ENCODE measurements around the gene ZNF18.

The ZNF18 gene

GRCh38 chr17:12022310-12022709, 25.0 kb upstream of the ZNF18 start:
- H3K27me3 ChIP-seq (ENCODE audit: low read depth, low read length), result peaks cover 11% of the 10 kb centered on the region
- peak overlapping the region; percentile 91; the same call in 1 of the 2 replicates for H3K4me3 ChIP-seq (ENCODE audit: low read length)
- peaks cover 3% of the 10 kb centered on the region for H3K36me3 ChIP-seq (replicated peaks; ENCODE audit: low read depth, low read length)
- peaks cover 13% of the 10 kb centered on the region for H3K4me1 ChIP-seq (ENCODE audit: low read length)
- peak overlapping the region; percentile 79 for H3K4me2 ChIP-seq (ENCODE audit: low read length)
- TF ChIP-seq, protein P1, sequence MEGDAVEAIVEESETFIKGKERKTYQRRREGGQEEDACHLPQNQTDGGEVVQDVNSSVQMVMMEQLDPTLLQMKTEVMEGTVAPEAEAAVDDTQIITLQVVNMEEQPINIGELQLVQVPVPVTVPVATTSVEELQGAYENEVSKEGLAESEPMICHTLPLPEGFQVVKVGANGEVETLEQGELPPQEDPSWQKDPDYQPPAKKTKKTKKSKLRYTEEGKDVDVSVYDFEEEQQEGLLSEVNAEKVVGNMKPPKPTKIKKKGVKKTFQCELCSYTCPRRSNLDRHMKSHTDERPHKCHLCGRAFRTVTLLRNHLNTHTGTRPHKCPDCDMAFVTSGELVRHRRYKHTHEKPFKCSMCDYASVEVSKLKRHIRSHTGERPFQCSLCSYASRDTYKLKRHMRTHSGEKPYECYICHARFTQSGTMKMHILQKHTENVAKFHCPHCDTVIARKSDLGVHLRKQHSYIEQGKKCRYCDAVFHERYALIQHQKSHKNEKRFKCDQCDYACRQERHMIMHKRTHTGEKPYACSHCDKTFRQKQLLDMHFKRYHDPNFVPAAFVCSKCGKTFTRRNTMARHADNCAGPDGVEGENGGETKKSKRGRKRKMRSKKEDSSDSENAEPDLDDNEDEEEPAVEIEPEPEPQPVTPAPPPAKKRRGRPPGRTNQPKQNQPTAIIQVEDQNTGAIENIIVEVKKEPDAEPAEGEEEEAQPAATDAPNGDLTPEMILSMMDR (IDR thresholded peaks at IDR 0.05; ENCODE audit: low read depth, low read length), result no peak
- no peak for TF ChIP-seq EZH2phosphoT487 (IDR thresholded peaks at IDR 0.05; ENCODE audit: low read depth)
- no peak overlapping the region for H2AFZ ChIP-seq (ENCODE audit: low read depth, low read length)
- H3K9ac ChIP-seq (ENCODE audit: low read length), result no peak overlapping the region
- peaks cover 63% of the 10 kb centered on the region for H3K79me2 ChIP-seq (ENCODE audit: low read length)
- H3K27ac ChIP-seq (ENCODE audit: low read length), result no peak overlapping the region
- no peaks in the 10 kb centered on the region for H3K9me3 ChIP-seq (ENCODE audit: insufficient read depth, low read length)
- peaks cover 45% of the 10 kb centered on the region for H4K20me1 ChIP-seq (ENCODE audit: insufficient read depth, low read length)

GRCh38 chr17:12021623-12022140, 24.4 kb upstream of the ZNF18 start:
- H3K27ac ChIP-seq (ENCODE audit: low read length), result no peak overlapping the region
- no peak overlapping the region for H2AFZ ChIP-seq (ENCODE audit: low read depth, low read length)
- TF ChIP-seq EZH2phosphoT487 (IDR thresholded peaks at IDR 0.05; ENCODE audit: low read depth), result no peak
- TF ChIP-seq, protein P1 (IDR thresholded peaks at IDR 0.05; ENCODE audit: low read depth, low read length), result no peak

GRCh38 chr17:12020642-12021622, 23.7 kb upstream of the ZNF18 start, which contains the start of gene MAP2K4:
Gene MAP2K4 (plus strand): TSS chr17:12020877. CDS start chr17:12020887, 10 bp downstream.
- H3K4me1 ChIP-seq (ENCODE audit: low read length), result peaks cover 13% of the 10 kb centered on the region
- peak within 1 kb of the TSS; percentile 91 for H3K4me3 ChIP-seq (ENCODE audit: low read length)
- peak within 1 kb of the TSS; percentile 58 for H2AFZ ChIP-seq (ENCODE audit: low read depth, low read length)
- no peaks in the 10 kb centered on the region for H3K9me3 ChIP-seq (ENCODE audit: insufficient read depth, low read length)
- peak within 1 kb of the TSS; percentile 75 for H3K9ac ChIP-seq (ENCODE audit: low read length)
- peaks cover 40% of the 10 kb centered on the region for H4K20me1 ChIP-seq (ENCODE audit: insufficient read depth, low read length)
- H3K79me2 ChIP-seq (ENCODE audit: low read length), result peaks cover 50% of the 10 kb centered on the region
- peak within 1 kb of the TSS; percentile 95 for H3K4me2 ChIP-seq (ENCODE audit: low read length)
- H3K27ac ChIP-seq (ENCODE audit: low read length), result peak within 1 kb of the TSS; percentile 21; the same call in 1 of the 2 replicates
- peaks cover 11% of the 10 kb centered on the region for H3K27me3 ChIP-seq (ENCODE audit: low read depth, low read length)
- H3K36me3 ChIP-seq (replicated peaks; ENCODE audit: low read depth, low read length), result no peaks in the 10 kb centered on the region
- no peak for TF ChIP-seq EZH2phosphoT487 (IDR thresholded peaks at IDR 0.05; ENCODE audit: low read depth)
- TF ChIP-seq, protein P1 (IDR thresholded peaks at IDR 0.05; ENCODE audit: low read depth, low read length), result no peak

More at GRCh38 chr17:12021623-12022140, 24.4 kb upstream of the ZNF18 start:
- H3K9ac ChIP-seq (ENCODE audit: low read length), result peak overlapping the region; percentile 75
- H3K4me2 ChIP-seq (ENCODE audit: low read length), result peak overlapping the region; percentile 79
- peaks cover 44% of the 10 kb centered on the region for H4K20me1 ChIP-seq (ENCODE audit: insufficient read depth, low read length)
- H3K36me3 ChIP-seq (replicated peaks; ENCODE audit: low read depth, low read length), result peaks cover 2% of the 10 kb centered on the region
- H3K4me3 ChIP-seq (ENCODE audit: low read length), result peak overlapping the region; percentile 91
- peaks cover 57% of the 10 kb centered on the region for H3K79me2 ChIP-seq (ENCODE audit: low read length)
- H3K27me3 ChIP-seq (ENCODE audit: low read depth, low read length), result peaks cover 11% of the 10 kb centered on the region
- peaks cover 13% of the 10 kb centered on the region for H3K4me1 ChIP-seq (ENCODE audit: low read length)
- H3K9me3 ChIP-seq (ENCODE audit: insufficient read depth, low read length), result no peaks in the 10 kb centered on the region

- Histone ChIP-seq H3K9me3 (ENCODE audit: insufficient read depth, low read length) (no peaks in the 10 kb centered on the region), H3K79me2 (ENCODE audit: low read length) (no peaks in the 10 kb centered on the region), H2AFZ (ENCODE audit: low read depth, low read length) (no peak overlapping the region), H3K4me2 (ENCODE audit: low read length) (no peak overlapping the region), H3K4me1 (ENCODE audit: low read length) (no peaks in the 10 kb centered on the region), H3K9ac (ENCODE audit: low read length) (no peak overlapping the region), H3K27me3 (ENCODE audit: low read depth, low read length) (no peaks in the 10 kb centered on the region), H4K20me1 (ENCODE audit: insufficient read depth, low read length) (no peaks in the 10 kb centered on the region), H3K4me3 (ENCODE audit: low read length) (no peak overlapping the region), H3K27ac (ENCODE audit: low read length) (no peak overlapping the region), H3K36me3 (replicated peaks; ENCODE audit: low read depth, low read length) (no peaks in the 10 kb centered on the region)
- no peak for TF ChIP-seq EZH2phosphoT487 (IDR thresholded peaks at IDR 0.05; ENCODE audit: low read depth)
- TF ChIP-seq, protein P1 (IDR thresholded peaks at IDR 0.05; ENCODE audit: low read depth, low read length), result no peak
Measured at GRCh38 chr17:12007466-12007865, 10.2 kb upstream of the ZNF18 start.

Data from OCI-LY3 (cell line).